ENCODE results near the gene ALG6.
"Not testable (repeated sequence)": the region's sequence is repeated elsewhere in the genome, so short reads cannot be mapped to it uniquely, and the experiment has no call there.

Gene ALG6

GRCh38 chr1:63414691-63415365 is 47.4 kb downstream of the ALG6 start:
- no peak for DNase-seq (ENCODE audit: low read depth)

- no peak for DNase-seq (ENCODE audit: low read depth)
Observed at GRCh38 chr1:63418101-63418500, 50.7 kb downstream of the ALG6 start.

GRCh38 chr1:63420746-63421145 is 53.3 kb downstream of the ALG6 start:
- not testable (repeated sequence) for DNase-seq (ENCODE audit: low read depth)

- no peak for DNase-seq (ENCODE audit: low read depth)
Observed at GRCh38 chr1:63423649-63424048, 56.2 kb downstream of the ALG6 start.

GRCh38 chr1:63428815-63429214 is 61.4 kb downstream of the ALG6 start:
- no peak for DNase-seq (ENCODE audit: low read depth)

GRCh38 chr1:63429281-63429680 is 61.9 kb downstream of the ALG6 start:
- no peak for DNase-seq (ENCODE audit: low read depth)

GRCh38 chr1:63435161-63435560 is 67.7 kb downstream of the ALG6 start:
- DNase-seq (ENCODE audit: low read depth): no peak

- no peak for DNase-seq (ENCODE audit: low read depth)
Observed at GRCh38 chr1:63442141-63442475, 74.7 kb downstream of the ALG6 start.

- no peak for DNase-seq (ENCODE audit: low read depth)
Observed at GRCh38 chr1:63448731-63449246, 81.4 kb downstream of the ALG6 start.

- DNase-seq (ENCODE audit: low read depth): no peak
Observed at GRCh38 chr1:63450416-63450815, 83.0 kb downstream of the ALG6 start.

- DNase-seq (ENCODE audit: low read depth): no peak
Observed at GRCh38 chr1:63453232-63453631, 85.8 kb downstream of the ALG6 start.

- no peak for DNase-seq (ENCODE audit: low read depth)
Observed at GRCh38 chr1:63454269-63454668, 86.8 kb downstream of the ALG6 start.

- DNase-seq (ENCODE audit: low read depth): no peak
Observed at GRCh38 chr1:63458750-63459149, 91.3 kb downstream of the ALG6 start.

- DNase-seq (ENCODE audit: low read depth): no peak
Observed at GRCh38 chr1:63461661-63462230, 94.3 kb downstream of the ALG6 start.

GRCh38 chr1:63463248-63463647 is 95.8 kb downstream of the ALG6 start:
- DNase-seq (ENCODE audit: low read depth): no peak

- no peak for DNase-seq (ENCODE audit: low read depth)
Observed at GRCh38 chr1:63466181-63466580, 98.8 kb downstream of the ALG6 start.

GRCh38 chr1:63466759-63467158 is 99.3 kb downstream of the ALG6 start:
- no peak for DNase-seq (ENCODE audit: low read depth)

GRCh38 chr1:63468683-63469082 is 101.3 kb downstream of the ALG6 start:
- not testable (repeated sequence) for DNase-seq (ENCODE audit: low read depth)

- no peak for DNase-seq (ENCODE audit: low read depth)
Observed at GRCh38 chr1:63475761-63476160, 108.3 kb downstream of the ALG6 start.

- no peak for DNase-seq (ENCODE audit: low read depth)
Observed at GRCh38 chr1:63480057-63480456, 112.6 kb downstream of the ALG6 start.

- no peak for DNase-seq (ENCODE audit: low read depth)
Observed at GRCh38 chr1:63486629-63487028, 119.2 kb downstream of the ALG6 start.

GRCh38 chr1:63487336-63488065 is 120.1 kb downstream of the ALG6 start:
- no peak for DNase-seq (ENCODE audit: low read depth)

Measured in activated T-helper 9 cell treated with anti-CD3 and anti-CD28 coated beads, Interleukin-2, amount 50 U/mL, for 16 hours (primary cell).